ENCODE results near the gene LHFPL2.

DNA sequence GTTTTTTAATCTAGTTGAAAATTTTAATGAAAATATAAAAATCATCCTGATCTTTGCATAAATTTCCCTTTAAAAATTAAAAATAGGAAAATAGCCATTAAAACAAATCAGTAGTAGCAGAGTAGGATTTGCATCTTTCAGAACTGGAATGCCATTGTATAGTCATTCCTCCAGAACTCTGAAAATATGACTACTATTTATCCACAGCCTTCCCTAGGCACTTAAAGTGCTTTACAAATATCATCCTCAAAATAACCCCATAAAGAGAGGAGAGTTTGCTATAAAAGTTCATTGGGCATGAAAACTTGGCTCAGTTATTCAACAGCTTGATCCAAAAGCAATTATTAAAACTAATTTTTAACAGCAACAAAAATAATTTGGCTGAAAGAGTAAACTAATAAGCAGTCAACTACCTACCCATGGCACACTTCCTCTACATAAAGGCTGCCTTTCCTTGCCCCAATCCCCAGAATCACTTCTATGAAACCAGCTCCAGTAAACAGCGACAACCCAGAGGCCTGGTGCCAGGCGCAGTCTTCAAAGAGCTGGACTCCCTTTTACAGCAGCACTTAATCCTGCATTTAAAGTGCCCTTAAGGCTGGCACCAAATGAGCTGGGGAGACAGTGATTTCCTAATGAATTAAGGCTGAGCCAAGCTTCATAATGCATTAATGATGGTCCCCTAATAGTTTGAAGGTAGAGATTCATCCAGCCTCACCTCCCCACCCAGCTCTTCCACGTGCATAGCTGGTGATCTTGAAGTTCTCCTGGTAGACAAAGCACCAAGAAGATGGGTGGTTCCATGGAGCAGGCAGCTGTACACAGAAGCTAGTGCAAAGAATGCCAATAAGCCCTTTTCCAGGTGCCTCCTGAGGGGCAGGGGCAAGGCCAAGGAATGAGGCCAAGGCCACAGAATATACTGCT is 36.1 kb downstream of the LHFPL2 start:
- TF ChIP-seq, protein P1, sequence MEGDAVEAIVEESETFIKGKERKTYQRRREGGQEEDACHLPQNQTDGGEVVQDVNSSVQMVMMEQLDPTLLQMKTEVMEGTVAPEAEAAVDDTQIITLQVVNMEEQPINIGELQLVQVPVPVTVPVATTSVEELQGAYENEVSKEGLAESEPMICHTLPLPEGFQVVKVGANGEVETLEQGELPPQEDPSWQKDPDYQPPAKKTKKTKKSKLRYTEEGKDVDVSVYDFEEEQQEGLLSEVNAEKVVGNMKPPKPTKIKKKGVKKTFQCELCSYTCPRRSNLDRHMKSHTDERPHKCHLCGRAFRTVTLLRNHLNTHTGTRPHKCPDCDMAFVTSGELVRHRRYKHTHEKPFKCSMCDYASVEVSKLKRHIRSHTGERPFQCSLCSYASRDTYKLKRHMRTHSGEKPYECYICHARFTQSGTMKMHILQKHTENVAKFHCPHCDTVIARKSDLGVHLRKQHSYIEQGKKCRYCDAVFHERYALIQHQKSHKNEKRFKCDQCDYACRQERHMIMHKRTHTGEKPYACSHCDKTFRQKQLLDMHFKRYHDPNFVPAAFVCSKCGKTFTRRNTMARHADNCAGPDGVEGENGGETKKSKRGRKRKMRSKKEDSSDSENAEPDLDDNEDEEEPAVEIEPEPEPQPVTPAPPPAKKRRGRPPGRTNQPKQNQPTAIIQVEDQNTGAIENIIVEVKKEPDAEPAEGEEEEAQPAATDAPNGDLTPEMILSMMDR (IDR thresholded peaks at IDR 0.05), result no peak
- no peak for TF ChIP-seq POLR2A (IDR thresholded peaks at IDR 0.05)

Measured in esophagus squamous epithelium (tissue), 4 donors.